H1 (cell line): ENCODE measurements around the gene FOLR1.
"Not testable (repeated sequence)": the region's sequence is repeated elsewhere in the genome, so short reads cannot be mapped to it uniquely, and the experiment has no call there.

ENCODE experiments used
- CTCF ChIP-seq, 3 experiments: IDR thresholded peaks; 1 replicate in 2 of 3; 2 replicates in 1 of 3; pipeline versions ENCODE4 v1.5.1 to v1.6.1; 2011; ENCODE audit warnings: low read length in 3 of 3, mild to moderate bottlenecking in 3 of 3, inconsistent platforms in 2 of 3, low read depth in 1 of 3, moderate library complexity in 1 of 3; ENCODE audit not compliant: insufficient read depth in 1 of 3; ENCODE audit errors: control extremely low read depth in 1 of 3
- ZNF274 ChIP-seq: IDR thresholded peaks from 2 replicates; pipeline ENCODE4 v1.7.0; 2012; ENCODE audit warnings: low read length, borderline replicate concordance; ENCODE audit errors: extremely low read depth

GRCh38 chr11:72153874-72154273, 38.1 kb upstream of the FOLR1 start:
- not testable (repeated sequence) for TF ChIP-seq CTCF (IDR thresholded peaks at IDR 0.05; ENCODE audit: control extremely low read depth in 1 of 3, insufficient read depth in 1 of 3, low read depth in 1 of 3, low read length in 3 of 3); ZNF274
